A549 (cell line): ENCODE data around the gene GOLGA5. TPM values are rescaled to one million over a fixed set of nuclear protein-coding genes. Genes with fewer than 3 reads are reported as not detected.

Experiments
- ATAC-seq, 2 experiments: fragments of 200-7000 bp in 1 of 2; fragments of >200 bp in 1 of 2; cut with Nextera tagmentation in 1 of 2; cut with Tn5 transposase in 1 of 2; 3 replicates each; pipeline versions ENCODE4 v1.8.0 to v1.9.1; 2018 to 2020; ENCODE audit warnings: mild to moderate bottlenecking in 1 of 2, moderate library complexity in 1 of 2
- CTCF ChIA-PET: fragments of 300-600 bp; sonication (Branson Sonifier 250); formaldehyde crosslinking; extraction: SDS; loops from one replicate; lab custom pipeline; 2021; ENCODE audit warnings: antibody characterized with exemption, inconsistent platforms; lab: Yijun Ruan, JAX
- POLR2A ChIA-PET: fragments of 350-600 bp; formaldehyde crosslinking; extraction: SDS; loops from one replicate; lab custom pipeline; 2021; ENCODE audit warnings: antibody characterized with exemption, inconsistent platforms; lab: Yijun Ruan, JAX
- DNase-seq, 2 experiments: peaks; one replicate each; pipeline versions ENCODE4 v3.0.0 to v3.0.0-alpha.2; 2011 to 2016; ENCODE audit warnings: low read depth in 1 of 2, low spot score in 1 of 2
- FAIRE-seq: peaks from 2 replicates; lab custom pipeline; 2011; peaks lifted over from hg19 to GRCh38; lab: Jason Lieb, UNC
- H3K27ac ChIP-seq, 2 experiments: fragments of >200 bp; sonication (Bioruptor Twin); formaldehyde crosslinking; 3 replicates each; pipeline ENCODE4 v1.5.1; 2016 to 2017
- H3K4me1 ChIP-seq: fragments of >200 bp; sonication (Bioruptor Twin); formaldehyde crosslinking; 3 replicates; pipeline ENCODE4 v1.6.1; 2016
- H3K4me2 ChIP-seq: fragments of >200 bp; sonication (Bioruptor Twin); formaldehyde crosslinking; 3 replicates; pipeline ENCODE4 v1.6.1; 2016
- H3K4me3 ChIP-seq: fragments of >200 bp; sonication (Bioruptor Twin); formaldehyde crosslinking; 3 replicates; pipeline ENCODE4 v1.5.1; 2016
- H3K9me3 ChIP-seq: fragments of >200 bp; sonication (Bioruptor Twin); formaldehyde crosslinking; 3 replicates; pipeline ENCODE4 v1.6.1; 2016
- BHLHE40 ChIP-seq: IDR thresholded peaks from 2 replicates; pipeline ENCODE4 v1.6.1; 2012; ENCODE audit warnings: low read depth, low read length, inconsistent platforms
- CBX2 ChIP-seq: fragments of 200-600 bp; sonication (generic); IDR thresholded peaks from 2 replicates; pipeline ENCODE4 v1.6.1; 2016; ENCODE audit warnings: low read depth, mild to moderate bottlenecking, borderline replicate concordance
- CEBPB ChIP-seq, 2 experiments: fragments of >200 bp in 1 of 2; sonication (Bioruptor Twin) in 1 of 2; formaldehyde crosslinking in 1 of 2; IDR thresholded peaks; 2 replicates each; pipeline ENCODE4 v1.6.1; 2012 to 2016
- CHD2 ChIP-seq: fragments of 150-350 bp; IDR thresholded peaks from 2 replicates; pipeline ENCODE4 v1.6.1; 2014; ENCODE audit warnings: low read length; ENCODE audit not compliant: partially characterized antibody
- CHD4 ChIP-seq: fragments of 200-600 bp; sonication (generic); IDR thresholded peaks from 2 replicates; pipeline ENCODE4 v1.6.1; 2016; ENCODE audit warnings: antibody characterized with exemption, mild to moderate bottlenecking, borderline replicate concordance
- E2F6 ChIP-seq: IDR thresholded peaks from 2 replicates; pipeline ENCODE4 v1.6.1; 2012; ENCODE audit warnings: low read depth, borderline replicate concordance
- EP300 ChIP-seq, 2 experiments: fragments of >200 bp; sonication (Bioruptor Twin); formaldehyde crosslinking; IDR thresholded peaks; 2 replicates in 1 of 2; 3 replicates in 1 of 2; pipeline ENCODE4 v1.6.1; 2016 to 2017
- FOXS1 ChIP-seq: fragments of 250-450 bp; sonication (Bioruptor Pico); IDR thresholded peaks from 2 replicates; pipeline ENCODE4 v1.5.0; 2020; ENCODE audit warnings: mild to moderate bottlenecking, moderate library complexity
- GATA3 ChIP-seq: IDR thresholded peaks from 2 replicates; pipeline ENCODE4 v1.6.1; 2012; ENCODE audit warnings: borderline replicate concordance
- HEYL ChIP-seq: fragments of 250-450 bp; sonication (Bioruptor Pico); IDR thresholded peaks from 2 replicates; pipeline ENCODE4 v1.8.0; 2021; ENCODE audit warnings: mild to moderate bottlenecking, moderate library complexity
- HMGXB4 ChIP-seq: fragments of 250-450 bp; sonication (Bioruptor Pico); IDR thresholded peaks from 2 replicates; pipeline ENCODE4 v1.5.0; 2021; ENCODE audit warnings: mild to moderate bottlenecking, moderate library complexity, borderline replicate concordance
- JUN ChIP-seq, 2 experiments: fragments of >200 bp; sonication (Bioruptor Twin); formaldehyde crosslinking; IDR thresholded peaks; 2 replicates in 1 of 2; 3 replicates in 1 of 2; pipeline ENCODE4 v1.6.1; 2016 to 2017
- MAZ ChIP-seq: fragments of 150-350 bp; IDR thresholded peaks from 2 replicates; pipeline ENCODE4 v1.6.1; 2014; ENCODE audit warnings: antibody characterized with exemption, low read depth, low read length, borderline replicate concordance
- MYC ChIP-seq: IDR thresholded peaks from 2 replicates; pipeline ENCODE4 v1.6.1; 2012; ENCODE audit warnings: mild to moderate bottlenecking, inconsistent platforms, low read length, improper control_type of control experiment, borderline replicate concordance
- NPAS2 ChIP-seq: fragments of 250-450 bp; sonication (Bioruptor Pico); IDR thresholded peaks from 2 replicates; pipeline ENCODE4 v1.8.0; 2022; ENCODE audit warnings: mild to moderate bottlenecking, moderate library complexity, borderline replicate concordance
- SMC3 ChIP-seq: fragments of >200 bp; sonication (Bioruptor Twin); formaldehyde crosslinking; IDR thresholded peaks from 3 replicates; pipeline ENCODE4 v1.6.1; 2018; ENCODE audit warnings: inconsistent platforms
- ZC3H11A ChIP-seq: fragments of 450-650 bp; IDR thresholded peaks from 2 replicates; pipeline ENCODE4 v1.6.1; 2014; ENCODE audit warnings: antibody characterized with exemption, mild to moderate bottlenecking
- WGBS: methylation state at CpG from one replicate; pipeline ENCODE4 v1.1.6; 2017; ENCODE audit errors: missing lambda C conversion rate; 5-methylcytosine and 5-hydroxymethylcytosine counted together
- polyA plus RNA-seq, 4 experiments: library from polyadenylated mRNA; depleted of rRNA in 3 of 4; stranded (reverse); fragments of >200 nt; fragmentation: RNase III in 1 of 4; extraction: RNeasy Plus Mini Kit Qiagen cat#74134 plus additional on column Dnase treatment in 1 of 4; gene quantifications; 2 replicates in 3 of 4; 3 replicates in 1 of 4; pipeline ENCODE4 v1.2.3, GENCODE V29; 2011 to 2017
- TF ChIP-seq, protein P1 (sequence below): fragments of 450-650 bp; IDR thresholded peaks from 2 replicates; pipeline ENCODE4 v1.6.1; 2014; ENCODE audit warnings: antibody characterized with exemption
- TF ChIP-seq, protein P2 (sequence below): fragments of 200-600 bp; sonication (generic); IDR thresholded peaks from 2 replicates; pipeline ENCODE4 v1.6.1; 2016; ENCODE audit warnings: antibody characterized with exemption, mild to moderate bottlenecking, moderate library complexity
- TF ChIP-seq, protein P3 (sequence below): fragments of 150-350 bp; IDR thresholded peaks from 2 replicates; pipeline ENCODE4 v1.6.1; 2014; ENCODE audit warnings: low read depth, mild to moderate bottlenecking, low read length
- TF ChIP-seq, protein P4 (sequence below): IDR thresholded peaks from 2 replicates; pipeline ENCODE4 v1.6.1; 2012

Gene GOLGA5
- polyA plus RNA-seq, 2 of the 4 experiments (the other 2 are of a cell fraction): 31.9 to 53.8 TPM

DNA sequence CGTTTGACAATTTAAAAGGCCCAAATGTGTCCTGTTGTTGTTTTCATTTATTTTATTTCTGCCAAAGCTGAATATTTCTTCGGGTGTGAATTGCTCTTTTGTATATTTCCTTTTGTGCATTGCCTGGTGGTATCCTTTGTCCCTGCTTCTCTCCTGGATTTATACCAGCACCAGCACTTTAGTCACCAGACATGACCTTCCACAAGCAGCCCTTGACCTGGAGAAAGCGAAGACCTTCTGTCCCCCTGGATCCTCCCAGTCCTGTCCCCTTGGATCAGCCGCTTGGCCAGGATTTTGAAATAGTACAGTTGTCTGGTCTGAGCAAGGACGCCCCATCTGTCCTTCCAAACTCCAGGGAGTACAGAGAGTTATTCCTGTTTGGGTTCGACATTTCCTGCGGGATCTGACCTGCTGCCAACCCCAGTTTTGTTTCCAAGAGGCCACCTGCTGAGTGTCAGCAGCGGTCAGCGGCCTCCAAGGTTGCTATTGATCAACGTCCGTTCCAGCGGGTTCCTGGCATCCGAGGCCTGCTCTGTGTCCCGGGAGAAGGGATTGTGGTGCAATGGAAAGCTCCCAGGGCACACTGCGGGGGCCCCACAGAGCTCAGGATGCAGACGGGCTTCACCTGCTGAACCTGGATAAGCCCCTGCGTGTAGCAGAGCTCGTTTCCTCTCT, 83.8 kb downstream of the GOLGA5 start:
- no peak overlapping the region for H3K27ac ChIP-seq
- H3K9me3 ChIP-seq: no peaks in the 10 kb centered on the region
- TF ChIP-seq HEYL (CRISPR knock-in tag) (no peak), CHD2 (no peak), CEBPB (IDR thresholded peaks at IDR 0.05) (no peak), E2F6 (no peak), GATA3 (no peak), CHD4 (no peak), EP300 (IDR thresholded peaks at IDR 0.05) (no peak), ZC3H11A (no peak), SMC3 (no peak), JUN (IDR thresholded peaks at IDR 0.05) (no peak), BHLHE40 (no peak), HMGXB4 (CRISPR knock-in tag) (no peak)
- TF ChIP-seq, protein P1, sequence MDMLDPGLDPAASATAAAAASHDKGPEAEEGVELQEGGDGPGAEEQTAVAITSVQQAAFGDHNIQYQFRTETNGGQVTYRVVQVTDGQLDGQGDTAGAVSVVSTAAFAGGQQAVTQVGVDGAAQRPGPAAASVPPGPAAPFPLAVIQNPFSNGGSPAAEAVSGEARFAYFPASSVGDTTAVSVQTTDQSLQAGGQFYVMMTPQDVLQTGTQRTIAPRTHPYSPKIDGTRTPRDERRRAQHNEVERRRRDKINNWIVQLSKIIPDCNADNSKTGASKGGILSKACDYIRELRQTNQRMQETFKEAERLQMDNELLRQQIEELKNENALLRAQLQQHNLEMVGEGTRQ: no peak
- TF ChIP-seq, protein P2, sequence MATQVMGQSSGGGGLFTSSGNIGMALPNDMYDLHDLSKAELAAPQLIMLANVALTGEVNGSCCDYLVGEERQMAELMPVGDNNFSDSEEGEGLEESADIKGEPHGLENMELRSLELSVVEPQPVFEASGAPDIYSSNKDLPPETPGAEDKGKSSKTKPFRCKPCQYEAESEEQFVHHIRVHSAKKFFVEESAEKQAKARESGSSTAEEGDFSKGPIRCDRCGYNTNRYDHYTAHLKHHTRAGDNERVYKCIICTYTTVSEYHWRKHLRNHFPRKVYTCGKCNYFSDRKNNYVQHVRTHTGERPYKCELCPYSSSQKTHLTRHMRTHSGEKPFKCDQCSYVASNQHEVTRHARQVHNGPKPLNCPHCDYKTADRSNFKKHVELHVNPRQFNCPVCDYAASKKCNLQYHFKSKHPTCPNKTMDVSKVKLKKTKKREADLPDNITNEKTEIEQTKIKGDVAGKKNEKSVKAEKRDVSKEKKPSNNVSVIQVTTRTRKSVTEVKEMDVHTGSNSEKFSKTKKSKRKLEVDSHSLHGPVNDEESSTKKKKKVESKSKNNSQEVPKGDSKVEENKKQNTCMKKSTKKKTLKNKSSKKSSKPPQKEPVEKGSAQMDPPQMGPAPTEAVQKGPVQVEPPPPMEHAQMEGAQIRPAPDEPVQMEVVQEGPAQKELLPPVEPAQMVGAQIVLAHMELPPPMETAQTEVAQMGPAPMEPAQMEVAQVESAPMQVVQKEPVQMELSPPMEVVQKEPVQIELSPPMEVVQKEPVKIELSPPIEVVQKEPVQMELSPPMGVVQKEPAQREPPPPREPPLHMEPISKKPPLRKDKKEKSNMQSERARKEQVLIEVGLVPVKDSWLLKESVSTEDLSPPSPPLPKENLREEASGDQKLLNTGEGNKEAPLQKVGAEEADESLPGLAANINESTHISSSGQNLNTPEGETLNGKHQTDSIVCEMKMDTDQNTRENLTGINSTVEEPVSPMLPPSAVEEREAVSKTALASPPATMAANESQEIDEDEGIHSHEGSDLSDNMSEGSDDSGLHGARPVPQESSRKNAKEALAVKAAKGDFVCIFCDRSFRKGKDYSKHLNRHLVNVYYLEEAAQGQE: no peak
- no peak for FAIRE-seq
- no peaks in the 10 kb centered on the region for H3K4me1 ChIP-seq
- 43% methylated on average over 16 of the region's 18 CpGs for WGBS
- no peak overlapping the region for H3K4me3 ChIP-seq
- ChIA-PET CTCF (no interaction called here), POLR2A (no interaction called here)
- no peak for DNase-seq
- no peak for ATAC-seq
- no peak overlapping the region for H3K4me2 ChIP-seq

DNA sequence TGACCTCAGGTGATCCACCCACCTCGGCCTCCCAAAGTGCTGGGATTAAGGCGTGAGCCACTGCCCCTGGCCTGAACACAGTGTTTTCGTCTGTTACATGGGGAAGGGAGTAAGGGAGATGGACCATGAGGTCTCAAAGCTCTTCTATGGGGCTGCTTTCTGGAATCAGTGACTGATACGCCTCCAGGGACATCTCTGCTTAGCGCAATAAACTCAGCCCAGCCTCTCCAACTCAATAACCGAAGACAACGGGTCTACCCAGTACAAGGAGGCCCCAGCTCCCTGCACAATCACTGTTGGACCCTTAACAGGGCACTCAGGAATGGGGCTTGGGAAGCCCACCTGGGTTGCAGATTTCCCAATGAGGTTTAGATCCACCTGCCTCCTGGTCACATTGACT, 86.2 kb downstream of the GOLGA5 start:
- ATAC-seq: no peak
- no peak for FAIRE-seq
- Histone ChIP-seq H3K9me3 (0 out of 3 replicates have a peak, but pooled peaks cover 4% of the 10 kb centered on the region), H3K4me2 (no peak overlapping the region), H3K27ac (no peak overlapping the region), H3K4me3 (no peak overlapping the region), H3K4me1 (no peaks in the 10 kb centered on the region)
- ChIA-PET CTCF (interaction anchor here (1.0 to 2.0 kb wide), 7 partner anchors 20 to 296 kb away, joined by 3 to 7 read pairs (median 3); no protein-coding TSS in a partner anchor), POLR2A (no interaction called here)
- DNase-seq: no peak
- TF ChIP-seq, protein P3, sequence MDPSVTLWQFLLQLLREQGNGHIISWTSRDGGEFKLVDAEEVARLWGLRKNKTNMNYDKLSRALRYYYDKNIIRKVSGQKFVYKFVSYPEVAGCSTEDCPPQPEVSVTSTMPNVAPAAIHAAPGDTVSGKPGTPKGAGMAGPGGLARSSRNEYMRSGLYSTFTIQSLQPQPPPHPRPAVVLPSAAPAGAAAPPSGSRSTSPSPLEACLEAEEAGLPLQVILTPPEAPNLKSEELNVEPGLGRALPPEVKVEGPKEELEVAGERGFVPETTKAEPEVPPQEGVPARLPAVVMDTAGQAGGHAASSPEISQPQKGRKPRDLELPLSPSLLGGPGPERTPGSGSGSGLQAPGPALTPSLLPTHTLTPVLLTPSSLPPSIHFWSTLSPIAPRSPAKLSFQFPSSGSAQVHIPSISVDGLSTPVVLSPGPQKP: no peak
- TF ChIP-seq MYC (no peak), FOXS1 (no peak), MAZ (no peak), HEYL (CRISPR knock-in tag) (no peak), NPAS2 (no peak), EP300 (IDR thresholded peaks at IDR 0.05) (no peak), CBX2 (no peak)
- TF ChIP-seq, protein P4, sequence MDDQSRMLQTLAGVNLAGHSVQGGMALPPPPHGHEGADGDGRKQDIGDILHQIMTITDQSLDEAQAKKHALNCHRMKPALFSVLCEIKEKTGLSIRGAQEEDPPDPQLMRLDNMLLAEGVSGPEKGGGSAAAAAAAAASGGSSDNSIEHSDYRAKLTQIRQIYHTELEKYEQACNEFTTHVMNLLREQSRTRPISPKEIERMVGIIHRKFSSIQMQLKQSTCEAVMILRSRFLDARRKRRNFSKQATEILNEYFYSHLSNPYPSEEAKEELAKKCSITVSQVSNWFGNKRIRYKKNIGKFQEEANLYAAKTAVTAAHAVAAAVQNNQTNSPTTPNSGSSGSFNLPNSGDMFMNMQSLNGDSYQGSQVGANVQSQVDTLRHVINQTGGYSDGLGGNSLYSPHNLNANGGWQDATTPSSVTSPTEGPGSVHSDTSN: no peak
- WGBS: 49% methylated on average over 7 of the region's 7 CpGs
